ENCODE measurements around the gene HNRNPC. TPM values are rescaled to one million over a fixed set of nuclear protein-coding genes. Genes with fewer than 3 reads are reported as not detected.
"Not testable (repeated sequence)": the region's sequence is repeated elsewhere in the genome, so short reads cannot be mapped to it uniquely, and the experiment has no call there.

The HNRNPC gene
- total RNA-seq, 4 donors from 2014 or later, result 380 to 454 (median 419) TPM

DNA sequence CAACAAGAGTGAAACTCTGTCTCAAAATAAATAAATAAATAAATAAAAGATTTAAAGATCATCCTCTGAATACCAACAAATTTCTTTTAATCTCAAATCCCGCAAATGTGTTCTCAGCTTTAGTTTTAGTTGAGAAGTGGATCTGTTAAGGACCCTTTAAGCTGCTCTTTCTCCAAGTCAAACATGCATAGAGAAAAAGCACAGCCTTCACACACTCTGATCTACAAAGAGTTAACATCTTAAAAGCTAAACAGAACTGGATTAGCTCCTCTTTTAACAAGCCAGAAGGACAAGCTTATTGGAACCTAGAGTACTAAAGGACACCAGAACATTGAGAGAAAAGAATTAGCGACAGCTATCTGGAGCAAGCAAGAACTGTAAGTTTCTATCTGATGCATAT is 10.5 kb upstream of the HNRNPC start, which contains the start of gene RPGRIP1:
Gene RPGRIP1 (plus strand): TSS at position 301 of the 400 bp plus-strand sequence. CDS start 7,894 bp downstream, outside the sequence.
- DNase-seq, result no peak
- Histone ChIP-seq H3K27me3 (no peaks in the 10 kb centered on the region), H3K36me3 (no peaks in the 10 kb centered on the region), H3K4me1 (no peaks in the 10 kb centered on the region), H3K4me3 (replicated peaks in 1 of 3) (no peak within 1 kb of the TSS), H3K9me3 (no peaks in the 10 kb centered on the region), H3K27ac (no peak within 1 kb of the TSS)
- intact Hi-C loops (cut with DNase I), result no loop called here
- TF ChIP-seq POLR2A (IDR thresholded peaks at IDR 0.05), result no peak
- TF ChIP-seq, protein P1, sequence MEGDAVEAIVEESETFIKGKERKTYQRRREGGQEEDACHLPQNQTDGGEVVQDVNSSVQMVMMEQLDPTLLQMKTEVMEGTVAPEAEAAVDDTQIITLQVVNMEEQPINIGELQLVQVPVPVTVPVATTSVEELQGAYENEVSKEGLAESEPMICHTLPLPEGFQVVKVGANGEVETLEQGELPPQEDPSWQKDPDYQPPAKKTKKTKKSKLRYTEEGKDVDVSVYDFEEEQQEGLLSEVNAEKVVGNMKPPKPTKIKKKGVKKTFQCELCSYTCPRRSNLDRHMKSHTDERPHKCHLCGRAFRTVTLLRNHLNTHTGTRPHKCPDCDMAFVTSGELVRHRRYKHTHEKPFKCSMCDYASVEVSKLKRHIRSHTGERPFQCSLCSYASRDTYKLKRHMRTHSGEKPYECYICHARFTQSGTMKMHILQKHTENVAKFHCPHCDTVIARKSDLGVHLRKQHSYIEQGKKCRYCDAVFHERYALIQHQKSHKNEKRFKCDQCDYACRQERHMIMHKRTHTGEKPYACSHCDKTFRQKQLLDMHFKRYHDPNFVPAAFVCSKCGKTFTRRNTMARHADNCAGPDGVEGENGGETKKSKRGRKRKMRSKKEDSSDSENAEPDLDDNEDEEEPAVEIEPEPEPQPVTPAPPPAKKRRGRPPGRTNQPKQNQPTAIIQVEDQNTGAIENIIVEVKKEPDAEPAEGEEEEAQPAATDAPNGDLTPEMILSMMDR (IDR thresholded peaks at IDR 0.05), result no peak
- 56 to 58% methylated on average over 2 of the region's 2 CpGs for WGBS, 2 donors

DNA sequence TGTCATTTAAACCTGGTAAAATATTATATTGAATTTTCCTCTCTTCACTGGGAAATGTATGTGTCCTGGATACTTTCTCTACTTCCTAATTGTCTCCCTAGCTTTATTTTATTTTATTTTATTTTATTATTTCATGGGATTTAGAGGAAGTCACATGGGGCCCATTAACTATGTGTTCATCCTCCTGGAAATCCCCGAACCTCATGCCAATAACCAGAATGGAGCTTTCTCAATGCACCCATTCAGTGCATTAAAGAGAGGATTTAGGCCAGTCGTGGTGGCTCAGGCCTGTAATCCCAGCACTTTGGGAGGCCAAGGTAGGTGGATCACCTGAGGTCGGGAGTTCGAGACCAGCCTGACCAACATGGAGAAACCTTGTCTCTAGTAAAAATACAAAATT is 9.4 kb upstream of the HNRNPC start:
- no peaks in the 10 kb centered on the region for H3K36me3 ChIP-seq
- no peaks in the 10 kb centered on the region for H3K9me3 ChIP-seq
- H3K4me3 ChIP-seq (replicated peaks in 1 of 3), result no peak overlapping the region
- no peaks in the 10 kb centered on the region for H3K4me1 ChIP-seq
- H3K27me3 ChIP-seq, result no peaks in the 10 kb centered on the region
- WGBS, 2 donors, result 77 to 90% methylated on average over 4 of the region's 4 CpGs
- no peak overlapping the region for H3K27ac ChIP-seq
- intact Hi-C loops (cut with DNase I), result no loop called here
- no peak for DNase-seq
- TF ChIP-seq POLR2A (IDR thresholded peaks at IDR 0.05), result no peak
- TF ChIP-seq, protein P1 (IDR thresholded peaks at IDR 0.05), result no peak

DNA sequence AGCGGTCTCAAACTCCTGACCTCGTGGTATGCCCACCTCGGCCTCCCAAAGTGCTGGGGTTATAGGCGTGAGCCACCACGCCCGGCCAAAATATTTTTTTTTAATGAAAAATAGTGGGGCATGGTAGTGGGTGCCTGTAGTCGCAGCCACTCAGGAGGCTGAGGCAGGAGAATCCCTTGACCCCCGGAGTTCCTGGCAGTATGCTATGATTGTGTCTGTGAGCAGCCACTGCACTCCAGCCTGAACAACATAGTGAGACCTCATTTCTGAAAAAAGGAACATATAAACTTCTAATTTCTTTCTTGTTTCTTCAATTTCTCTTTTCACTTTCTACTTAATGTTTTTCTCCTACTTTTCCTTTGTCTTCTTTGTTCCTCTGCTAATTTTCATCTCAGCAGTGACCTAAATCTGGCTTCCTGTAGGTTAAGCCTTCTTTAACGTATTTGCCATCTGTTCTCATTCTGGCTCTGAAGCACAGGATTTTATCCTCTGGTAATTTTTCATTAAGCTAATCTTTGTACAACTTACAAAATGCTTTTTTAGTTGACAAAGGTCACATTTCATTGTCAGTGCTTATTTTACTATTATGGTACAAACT is 6.1 kb upstream of the HNRNPC start:
- no peak for TF ChIP-seq POLR2A (IDR thresholded peaks at IDR 0.05)
- TF ChIP-seq, protein P1 (IDR thresholded peaks at IDR 0.05), result no peak
- H3K27ac ChIP-seq, result no peak overlapping the region
- intact Hi-C loops (cut with DNase I), result no loop called here

GRCh38 chr14:21272661-21273060 is 3.4 kb upstream of the HNRNPC start:
- H3K9me3 ChIP-seq; H3K27ac ChIP-seq; H3K4me3 ChIP-seq (replicated peaks in 1 of 3); DNase-seq; intact Hi-C loops (cut with DNase I); H3K36me3 ChIP-seq; H3K27me3 ChIP-seq; H3K4me1 ChIP-seq: not testable (repeated sequence)
- 91 to 94% methylated on average over 17 of the region's 17 CpGs for WGBS, 2 donors

More for the DNA sequence above, 6.1 kb upstream of the HNRNPC start:
- Histone ChIP-seq H3K4me3 (replicated peaks in 1 of 3) (no peak overlapping the region), H3K36me3 (no peaks in the 10 kb centered on the region), H3K9me3 (no peaks in the 10 kb centered on the region), H3K27me3 (no peaks in the 10 kb centered on the region), H3K4me1 (no peaks in the 10 kb centered on the region)
- WGBS, 2 donors, result 83 to 89% methylated on average over 9 of the region's 9 CpGs
- no peak for DNase-seq

- Histone ChIP-seq H3K36me3 (peaks cover 0 to 3% of the 10 kb centered on the region in 2 donors), H3K4me3 (replicated peaks in 1 of 3) (peak overlapping the region; percentile 58 to 100 (median 77)), H3K27ac (peak overlapping the region; percentile 93 to 96 (median 96)), H3K27me3 (no peaks in the 10 kb centered on the region), H3K9me3 (no peaks in the 10 kb centered on the region), H3K4me1 (peaks cover 23 to 28% of the 10 kb centered on the region in 2 donors)
- peak; percentile 30 to 49 for DNase-seq
- WGBS, 2 donors, result 0% methylated on average over 24 of the region's 24 CpGs
- TF ChIP-seq, protein P1 (IDR thresholded peaks at IDR 0.05), result peak in 1 of 6 experiments; percentile 4
- TF ChIP-seq POLR2A (IDR thresholded peaks at IDR 0.05), result no peak
- intact Hi-C loops (cut with DNase I), result loop anchor here (5.0 to 10.0 kb wide), 2 partner anchors 116 to 209 kb away; partner anchors contain the start of genes RAB2B, SUPT16H and TOX4
Measured at GRCh38 chr14:21268617-21269251, 508 bp downstream of the HNRNPC start.

Measured in thyroid gland (tissue), 4 donors.